HG03139 (cell line): Measurements from ENCODE around the gene ARSG.
"Not testable (repeated sequence)": the region's sequence is repeated elsewhere in the genome, so short reads cannot be mapped to it uniquely, and the experiment has no call there.

ENCODE experiments used
- ATAC-seq: cut with Tn5 transposase; IDR thresholded peaks from one replicate; pipeline ENCODE4 v1.9.1; 2021; ENCODE audit not compliant: unreplicated experiment

The ARSG gene

GRCh38 chr17:68368387-68368786 lies 77.1 kb downstream of the ARSG start:
- ATAC-seq, result no peak

GRCh38 chr17:68375566-68375965 lies 84.3 kb downstream of the ARSG start:
- no peak for ATAC-seq

GRCh38 chr17:68376178-68376577 lies 84.9 kb downstream of the ARSG start:
- not testable (repeated sequence) for ATAC-seq

GRCh38 chr17:68377771-68378267 lies 86.5 kb downstream of the ARSG start:
- ATAC-seq, result no peak

- ATAC-seq, result no peak
Measured at GRCh38 chr17:68378268-68379176, 87.2 kb downstream of the ARSG start.

GRCh38 chr17:68379177-68379510 lies 87.8 kb downstream of the ARSG start:
- no peak for ATAC-seq

- ATAC-seq, result no peak
Measured at GRCh38 chr17:68379692-68380677, 88.7 kb downstream of the ARSG start.

GRCh38 chr17:68381076-68381900 lies 90.0 kb downstream of the ARSG start:
- ATAC-seq, result no peak

- ATAC-seq, result no peak
Measured at GRCh38 chr17:68382582-68383085, 91.3 kb downstream of the ARSG start.

GRCh38 chr17:68383120-68383442 lies 91.8 kb downstream of the ARSG start:
- no peak for ATAC-seq

- ATAC-seq, result no peak
Measured at GRCh38 chr17:68383443-68384321, 92.4 kb downstream of the ARSG start.

- no peak for ATAC-seq
Measured at GRCh38 chr17:68384471-68384870, 93.2 kb downstream of the ARSG start.

- ATAC-seq, result no peak
Measured at GRCh38 chr17:68384941-68385340, 93.6 kb downstream of the ARSG start.

- no peak for ATAC-seq
Measured at GRCh38 chr17:68385490-68386215, 94.4 kb downstream of the ARSG start.

- ATAC-seq, result no peak
Measured at GRCh38 chr17:68387435-68388218, 96.3 kb downstream of the ARSG start.

- ATAC-seq, result no peak
Measured at GRCh38 chr17:68389041-68389440, 97.7 kb downstream of the ARSG start.

GRCh38 chr17:68390888-68391545 lies 99.7 kb downstream of the ARSG start:
- ATAC-seq, result no peak
